HG03439 (cell line): ENCODE results near the gene PAQR7.

ENCODE experiments used
- ATAC-seq: cut with Tn5 transposase; IDR thresholded peaks from one replicate; pipeline ENCODE4 v1.9.1; 2021; ENCODE audit warnings: mild to moderate bottlenecking, moderate library complexity; ENCODE audit not compliant: unreplicated experiment

Gene PAQR7

GRCh38 chr1:25903986-25904385 lies 28.5 kb upstream of the PAQR7 start:
- no peak for ATAC-seq

- no peak for ATAC-seq
These were observed 27.0 kb upstream of the PAQR7 start for GRCh38 chr1:25902462-25902861.

DNA sequence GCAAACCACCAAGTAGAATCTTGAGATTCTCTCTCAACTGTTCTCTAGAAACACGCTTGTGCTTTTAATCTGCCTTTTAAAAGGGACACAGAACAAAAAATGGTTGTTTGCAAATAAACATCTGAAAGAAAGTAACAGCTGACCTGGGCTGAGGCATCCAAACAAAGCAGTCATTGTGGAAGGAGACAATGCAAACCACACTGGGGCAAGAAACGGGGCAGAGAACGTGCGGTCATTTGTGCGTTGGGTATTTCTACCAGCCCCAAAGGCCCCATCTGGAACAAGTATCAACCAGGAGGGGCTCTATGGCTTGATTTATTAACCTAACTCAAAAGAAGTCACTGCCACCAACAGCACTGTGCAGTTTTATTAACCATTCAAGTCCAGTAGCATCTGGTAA lies 24.7 kb upstream of the PAQR7 start:
- no peak for ATAC-seq

GRCh38 chr1:25899792-25900191 lies 24.3 kb upstream of the PAQR7 start:
- no peak for ATAC-seq

- ATAC-seq, result no peak
These were observed 22.9 kb upstream of the PAQR7 start for GRCh38 chr1:25898223-25899015.

DNA sequence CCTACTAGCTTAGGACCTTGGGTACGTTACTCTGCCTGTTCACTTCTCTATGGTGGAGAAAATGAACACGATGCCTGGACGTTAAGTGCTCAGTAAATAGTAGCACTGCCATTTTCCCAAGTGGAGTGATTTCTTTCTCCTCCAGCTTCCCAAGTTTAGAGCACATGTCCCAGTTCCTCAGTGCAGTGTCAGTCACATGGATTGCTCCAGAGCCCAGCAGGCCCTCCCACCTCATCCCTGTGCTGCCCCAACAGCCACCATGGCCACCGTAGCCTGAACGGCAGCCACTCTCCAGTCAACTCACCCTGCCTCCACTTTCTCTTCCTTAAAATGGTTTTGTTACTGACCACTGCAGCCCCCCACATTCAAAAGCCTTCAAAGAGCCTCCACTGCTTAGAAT lies 22.2 kb upstream of the PAQR7 start:
- no peak for ATAC-seq

DNA sequence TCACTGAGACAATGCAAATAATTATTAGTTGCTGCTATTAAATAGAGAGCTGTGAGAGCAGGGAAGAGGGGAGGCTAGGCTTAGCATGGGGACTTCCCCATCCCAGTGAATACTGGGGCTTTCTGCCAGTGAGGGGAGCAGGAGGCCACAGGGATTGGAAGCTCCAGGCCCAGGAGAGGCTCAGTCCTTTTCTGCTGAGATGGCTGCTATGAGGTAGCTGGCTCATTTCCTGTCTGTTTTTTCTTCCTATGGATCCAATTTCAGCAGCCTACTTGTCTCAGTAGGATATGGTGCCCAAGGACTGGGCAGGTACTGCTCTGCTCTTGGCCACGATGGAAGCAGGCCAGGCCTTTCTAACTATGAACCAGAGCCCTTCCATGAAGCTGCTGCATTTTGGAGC lies 20.8 kb upstream of the PAQR7 start:
- ATAC-seq, result no peak

GRCh38 chr1:25895365-25895990 lies 20.0 kb upstream of the PAQR7 start:
- peak; percentile 83 for ATAC-seq

DNA sequence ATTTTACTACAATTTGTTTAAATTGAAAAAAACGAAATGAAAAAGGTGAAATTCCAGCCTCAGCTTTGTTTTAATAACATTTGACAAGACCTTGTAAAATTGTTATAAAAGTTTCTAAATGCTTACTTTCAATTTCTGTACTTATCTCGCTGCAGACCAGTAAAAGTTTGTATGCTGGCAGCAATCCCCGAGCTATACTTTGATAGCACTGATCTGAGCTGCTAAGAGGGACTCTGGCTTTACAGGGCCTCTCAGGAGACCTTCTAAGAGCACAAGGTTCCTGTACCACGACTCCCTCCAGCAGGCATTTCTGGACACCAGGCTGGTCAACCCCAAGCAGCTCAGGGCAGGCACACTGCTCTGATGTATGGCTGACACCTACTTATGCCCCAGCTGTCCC lies 17.6 kb upstream of the PAQR7 start:
- ATAC-seq, result no peak

GRCh38 chr1:25891606-25892005 lies 16.1 kb upstream of the PAQR7 start:
- ATAC-seq, result no peak

DNA sequence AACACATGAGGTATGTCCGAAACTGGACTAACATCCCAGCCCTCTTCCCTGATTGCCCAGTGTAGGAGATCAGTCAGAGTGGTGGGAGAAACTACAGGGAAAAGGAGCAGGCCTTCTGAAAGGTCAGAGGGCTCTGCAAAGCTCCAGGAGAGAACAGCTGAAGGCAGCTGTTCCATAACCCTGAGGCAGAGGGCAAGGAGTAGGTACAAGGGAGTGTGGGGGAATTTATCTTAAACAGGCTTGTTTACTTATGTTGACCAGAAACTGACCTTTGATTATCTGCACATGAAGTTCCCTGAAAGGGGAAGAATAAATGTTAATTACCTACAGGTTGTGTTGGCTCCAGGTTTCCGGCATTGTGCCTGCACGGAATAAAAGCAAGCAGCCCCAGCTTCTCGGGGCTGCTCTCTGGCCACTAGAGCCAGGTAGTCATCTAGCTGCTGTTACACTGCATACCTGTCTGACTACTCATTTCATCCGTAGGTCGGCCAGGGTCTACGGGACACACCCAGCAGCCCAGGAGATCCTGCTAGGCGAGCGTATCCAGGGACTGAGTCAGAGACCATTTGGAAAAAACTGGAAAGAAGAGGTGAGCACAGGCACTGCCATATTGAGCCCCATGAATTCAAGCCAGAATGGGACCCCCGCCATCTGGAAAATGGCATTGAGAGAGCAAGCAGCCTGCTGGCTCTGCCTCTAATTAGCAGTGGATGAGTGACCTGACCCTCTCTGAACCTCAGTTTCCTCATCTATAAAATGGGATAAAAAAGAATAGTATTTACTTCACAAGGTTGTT lies 14.9 kb upstream of the PAQR7 start:
- ATAC-seq, result no peak

DNA sequence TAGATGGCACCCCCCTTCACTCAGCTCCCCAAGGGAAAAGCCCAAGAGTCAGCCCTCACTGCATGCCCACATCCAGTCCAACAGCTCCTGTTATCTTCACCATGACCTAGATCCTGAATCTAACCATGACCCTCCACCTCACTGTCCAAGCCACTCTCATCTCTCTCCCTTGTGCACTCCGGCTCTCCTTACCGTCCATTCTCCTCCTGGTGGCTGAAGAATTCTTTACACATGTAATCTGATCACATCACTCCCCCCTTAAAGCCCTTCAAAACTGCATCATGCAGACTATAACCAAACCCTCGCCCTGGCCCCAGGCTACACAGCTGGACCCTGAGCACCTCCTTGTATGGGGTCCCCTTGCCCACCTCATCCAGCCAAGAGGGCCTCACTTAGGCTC lies 14.0 kb upstream of the PAQR7 start:
- no peak for ATAC-seq

DNA sequence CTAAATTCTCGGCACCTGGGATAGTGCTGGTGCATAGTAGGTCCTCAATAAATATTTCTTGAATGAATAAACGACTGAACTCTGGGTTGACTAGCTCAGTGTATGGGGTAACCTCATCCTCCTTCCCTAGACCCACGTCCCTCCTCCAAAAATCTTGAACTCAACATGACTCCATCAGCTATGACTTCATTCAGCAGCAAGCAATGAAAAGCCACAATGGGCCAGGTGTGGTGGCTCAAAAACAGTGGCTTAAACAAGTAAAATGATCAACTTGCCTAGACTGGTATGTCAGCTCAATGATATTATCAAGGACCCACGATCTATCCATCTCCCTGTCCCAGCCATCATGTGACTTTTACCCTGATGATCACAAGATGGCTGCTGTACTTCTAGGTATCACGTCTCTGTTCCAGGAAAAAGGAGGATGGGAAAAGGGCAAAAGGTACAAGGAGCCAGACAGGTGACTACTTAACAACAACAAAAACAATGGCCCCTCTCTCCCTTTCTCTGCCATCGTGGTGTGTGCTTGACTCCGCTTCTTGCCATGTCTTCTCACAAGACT lies 13.0 kb upstream of the PAQR7 start:
- ATAC-seq, result no peak

DNA sequence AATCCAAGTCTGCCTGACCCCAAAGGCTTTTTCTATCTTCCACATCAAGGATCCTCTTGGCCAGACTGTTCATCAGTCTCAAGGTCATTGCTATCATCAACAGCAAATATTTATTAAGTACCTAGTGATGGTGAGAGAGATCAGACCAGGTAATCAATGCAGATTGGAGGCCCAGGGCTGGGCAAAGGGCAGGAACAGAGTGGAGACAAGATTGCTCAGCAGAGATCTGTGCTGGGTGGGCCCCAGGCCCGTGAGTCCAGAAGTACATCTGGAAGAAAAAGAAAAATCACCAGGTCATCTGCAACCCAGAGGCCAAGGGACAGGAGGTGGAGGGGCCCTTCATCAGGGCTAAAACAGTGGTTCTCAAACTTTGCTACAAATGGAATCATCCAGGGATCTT lies 10.1 kb upstream of the PAQR7 start:
- ATAC-seq, result no peak

GRCh38 chr1:25881266-25881665 lies 5.8 kb upstream of the PAQR7 start:
- ATAC-seq, result no peak

DNA sequence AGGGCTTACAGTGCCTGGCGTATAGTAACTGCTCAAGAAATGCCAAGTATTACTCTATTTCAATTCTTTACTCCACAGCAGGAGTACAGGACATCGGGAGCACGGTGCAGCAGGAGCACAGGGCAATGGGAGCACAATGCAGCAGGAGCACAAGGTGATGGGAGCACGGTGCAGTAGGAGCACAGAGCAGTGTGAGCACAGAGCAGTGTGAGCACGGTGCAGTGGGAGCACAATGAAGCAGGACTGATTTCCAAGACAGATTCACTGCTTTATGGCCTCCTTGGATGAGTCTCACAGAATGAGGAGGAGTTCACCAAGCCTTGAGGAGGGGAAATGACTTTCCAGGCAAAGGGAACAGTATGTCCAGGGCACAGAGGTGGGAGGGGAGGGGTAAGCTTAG lies 5.0 kb upstream of the PAQR7 start:
- no peak for ATAC-seq

DNA sequence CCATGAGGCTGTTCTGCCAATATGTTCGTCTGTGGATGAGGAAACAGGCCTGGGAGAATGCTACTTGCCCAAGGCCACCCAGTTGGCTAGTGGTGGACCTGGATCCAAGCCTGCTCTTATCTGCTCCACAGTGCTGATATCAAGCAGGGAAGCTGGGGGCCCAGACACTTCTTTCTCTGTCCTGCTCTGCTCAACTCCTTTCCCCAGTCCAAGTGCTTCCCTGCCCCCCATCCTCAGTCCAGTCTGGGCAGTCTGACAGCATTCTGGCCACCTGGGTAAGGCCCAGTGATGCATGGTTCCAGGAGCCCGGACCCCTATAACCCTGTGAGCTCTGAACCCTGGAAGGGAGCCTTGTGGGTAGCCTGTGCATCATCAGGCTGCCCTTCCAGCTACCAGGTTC lies 4.2 kb upstream of the PAQR7 start:
- ATAC-seq, result no peak

DNA sequence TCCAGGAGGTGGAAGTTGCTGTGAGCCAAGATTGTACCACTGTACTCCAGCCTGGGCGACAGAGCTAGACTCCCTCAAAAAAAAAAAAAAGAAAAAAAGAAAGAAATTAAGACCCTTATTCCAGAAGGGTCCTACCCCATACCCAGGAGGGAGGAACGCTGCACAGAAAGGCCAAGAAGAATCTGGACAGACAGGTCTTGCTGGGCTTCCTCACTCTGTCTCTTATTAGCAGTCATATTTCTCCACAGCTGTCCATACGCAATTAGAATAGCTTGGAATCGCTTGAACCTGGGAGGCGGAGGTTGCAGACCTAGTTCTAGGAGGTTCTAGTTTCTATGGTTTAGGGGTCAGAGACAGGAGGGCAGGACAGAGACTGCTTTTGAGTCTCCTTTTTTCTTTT lies 3.2 kb upstream of the PAQR7 start:
- no peak for ATAC-seq

GRCh38 chr1:25877155-25877554 lies 1.6 kb upstream of the PAQR7 start:
- ATAC-seq, result no peak

GRCh38 chr1:25876693-25877077 lies 1.2 kb upstream of the PAQR7 start:
- no peak for ATAC-seq

- no peak for ATAC-seq
These were observed 566 bp upstream of the PAQR7 start for GRCh38 chr1:25875856-25876692.
